K562 (cell line): Measurements from ENCODE around the gene HMBS. TPM values are rescaled to one million over a fixed set of nuclear protein-coding genes. Genes with fewer than 3 reads are reported as not detected.

Experiments
- ATAC-seq: fragments of 200-7000 bp; cut with Tn5 transposase; 3 replicates; pipeline ENCODE4 v1.9.1; 2020; ENCODE audit warnings: moderate library complexity
- BruUV-seq: library from RNA; stranded (reverse); fragments of 400-500 nt; replicated peaks from 2 replicates; lab custom pipeline; 2021; lab: Mats Ljungman, UMichigan
- CTCF ChIA-PET: fragments of 300-600 bp; formaldehyde crosslinking; extraction: SDS; loops from one replicate; lab custom pipeline; 2021; ENCODE audit warnings: low intra/inter-chr PET ratio; lab: Yijun Ruan, JAX
- POLR2A ChIA-PET: fragments of 300-600, 350-650 bp; sonication (Branson Sonifier 250); formaldehyde crosslinking; extraction: SDS; loops from one replicate; lab custom pipeline; 2021; ENCODE audit warnings: antibody characterized with exemption, inconsistent platforms; lab: Yijun Ruan, JAX
- DNase-seq, 4 experiments: peaks; one replicate each; pipeline versions ENCODE4 v3.0.0 to v3.0.0-alpha.2; 2011 to 2018; ENCODE audit warnings: low spot score in 3 of 4, mixed read lengths in 3 of 4; ENCODE audit errors: extremely low read depth in 1 of 4
- FAIRE-seq: peaks from 2 replicates; lab custom pipeline; 2011; peaks lifted over from hg19 to GRCh38; lab: Jason Lieb, UNC
- H2AFZ ChIP-seq: 2 replicates; pipeline ENCODE4 v1.6.0; 2011; ENCODE audit warnings: low read depth, low read length, control low read depth, inconsistent platforms
- H3K27ac ChIP-seq: fragments of 200-600 bp; 3 replicates; pipeline ENCODE4 v1.8.0; 2011; ENCODE audit warnings: low read depth, mild to moderate bottlenecking, control low read depth, inconsistent platforms, low read length, moderate library complexity, mixed read lengths; ENCODE audit errors: extremely low read depth
- H3K27me3 ChIP-seq, 2 experiments: fragments of 300-600 bp in 1 of 2; 2 replicates in 1 of 2; 3 replicates in 1 of 2; pipeline versions ENCODE4 v1.6.0 to v1.8.0; 2011; ENCODE audit warnings: inconsistent platforms in 2 of 2, low read length in 2 of 2, mild to moderate bottlenecking in 1 of 2, mixed read lengths in 1 of 2, moderate library complexity in 1 of 2; ENCODE audit not compliant: control insufficient read depth in 2 of 2, insufficient read depth in 2 of 2
- H3K36me3 ChIP-seq: fragments of 300-600 bp; 3 replicates; pipeline ENCODE4 v1.8.0; 2011; ENCODE audit warnings: mild to moderate bottlenecking, low read length, inconsistent platforms; ENCODE audit not compliant: control insufficient read depth, insufficient read depth
- H3K4me1 ChIP-seq, 2 experiments: fragments of 200-600 bp in 1 of 2; replicated peaks in 1 of 2; 2 replicates in 1 of 2; 3 replicates in 1 of 2; pipeline versions ENCODE4 v1.5.1 to v1.8.0; 2011; ENCODE audit warnings: inconsistent platforms in 2 of 2, low read length in 2 of 2, mild to moderate bottlenecking in 1 of 2, mixed read lengths in 1 of 2, moderate library complexity in 1 of 2; ENCODE audit not compliant: control insufficient read depth in 2 of 2, insufficient read depth in 2 of 2
- H3K4me2 ChIP-seq: 2 replicates; pipeline ENCODE4 v1.6.1; 2011; ENCODE audit warnings: low read length, control low read depth, inconsistent platforms, mixed read lengths; ENCODE audit not compliant: insufficient read depth
- H3K4me3 ChIP-seq: fragments of 200-600 bp; sonication (generic), shearing (Covaris generic); 2 replicates; pipeline ENCODE4 v1.5.1; 2016; ENCODE audit warnings: control low read depth, inconsistent platforms
- H3K79me2 ChIP-seq: fragments of 200-600 bp; 3 replicates; pipeline ENCODE4 v1.8.0; 2011; ENCODE audit warnings: low read length, inconsistent platforms; ENCODE audit not compliant: control insufficient read depth, insufficient read depth
- H3K9ac ChIP-seq, 2 experiments: 2 replicates each; pipeline versions ENCODE4 v1.6.0 to v1.6.1; 2011; ENCODE audit warnings: low read depth in 2 of 2, low read length in 2 of 2, control low read depth in 1 of 2, inconsistent platforms in 1 of 2, mild to moderate bottlenecking in 1 of 2, mixed read lengths in 1 of 2; ENCODE audit not compliant: insufficient read depth in 1 of 2
- H3K9me1 ChIP-seq: one replicate; pipeline ENCODE4 v1.6.0; 2011; ENCODE audit warnings: inconsistent platforms, mild to moderate bottlenecking, low read length, moderate library complexity; ENCODE audit not compliant: control insufficient read depth, insufficient read depth
- H3K9me3 ChIP-seq: replicated peaks from 2 replicates; pipeline ENCODE4 v1.5.1; 2011; ENCODE audit warnings: low read depth, low read length, inconsistent platforms; ENCODE audit not compliant: control insufficient read depth, insufficient read depth
- H4K20me1 ChIP-seq: replicated peaks from 2 replicates; pipeline ENCODE4 v1.6.1; 2011; ENCODE audit warnings: low read length, inconsistent platforms, mixed read lengths; ENCODE audit not compliant: control insufficient read depth, insufficient read depth
- E2F6 ChIP-seq, 2 experiments: IDR thresholded peaks; 2 replicates each; pipeline ENCODE4 v1.6.1; 2011; ENCODE audit warnings: borderline replicate concordance in 1 of 2, control low read depth in 1 of 2, low read depth in 1 of 2, low read length in 1 of 2, mild to moderate bottlenecking in 1 of 2, mixed read lengths in 1 of 2, moderate library complexity in 1 of 2; ENCODE audit not compliant: insufficient read depth in 1 of 2, insufficient read length in 1 of 2, poor library complexity in 1 of 2, severe bottlenecking in 1 of 2; ENCODE audit errors: extremely low read depth in 1 of 2
- MEF2A ChIP-seq: IDR thresholded peaks from 2 replicates; pipeline ENCODE4 v1.6.1; 2011; ENCODE audit warnings: low read depth, mild to moderate bottlenecking, low read length, moderate library complexity; ENCODE audit not compliant: control insufficient read depth
- MYNN ChIP-seq, 2 experiments: sonication (generic); formaldehyde crosslinking in 1 of 2; IDR thresholded peaks; 2 replicates each; pipeline versions ENCODE4 v1.5.0 to v1.6.1; 2016 to 2020; ENCODE audit warnings: antibody characterized with exemption in 1 of 2, missing genetic modification reagents in 1 of 2
- WGBS: fragments of 100-300 bp; shearing (Covaris generic); methylation state at CpG from one replicate; pipeline ENCODE4 v1.1.6; 2016; ENCODE audit warnings: low coverage, mixed read lengths; ENCODE audit not compliant: insufficient coverage; ENCODE audit errors: missing lambda C conversion rate; 5-methylcytosine and 5-hydroxymethylcytosine counted together
- in situ Hi-C: fragments of 300-500 bp; cut with MboI; formaldehyde crosslinking; loops from 4 replicates; pipeline ENCODE4 v1.15.0; 2018; ENCODE audit warnings: inconsistent platforms, mixed read lengths
- intact Hi-C: fragments of 100-400 bp; cut with micrococcal nuclease; formaldehyde crosslinking; loops from 2 replicates; pipeline ENCODE4 v1.14.2; 2022
- polyA plus RNA-seq, 8 experiments: library from polyadenylated mRNA; depleted of rRNA in 4 of 8; stranded (reverse) in 5 of 8; unstranded in 3 of 8; fragments of >200 nt; fragmentation: Nextera tagmentation in 2 of 8; fragmentation: Illumina TruSeq in 1 of 8; extraction: Ambion mirVana in 2 of 8; extraction: Trizol in 1 of 8; gene quantifications; 2 replicates each; pipeline versions ENCODE4 v1.2.1 to v1.2.3, GENCODE V29; 2011 to 2014; ENCODE audit warnings: inconsistent platforms in 1 of 8, missing spikeins in 1 of 8
- total RNA-seq, 7 experiments: library from RNA; depleted of rRNA in 6 of 7; stranded (reverse); fragments of >200 nt in 6 of 7; fragmentation: Illumina TruSeq in 2 of 7; extraction: Trizol in 2 of 7; gene quantifications; 2 replicates each; pipeline versions ENCODE4 v1.2.1 to v1.2.3, GENCODE V29; 2011 to 2021; ENCODE audit warnings: low replicate concordance in 1 of 7
- TF ChIP-seq, protein P1 (sequence below), 3 experiments: IDR thresholded peaks in 2 of 3; conservative IDR thresholded peaks in 1 of 3; 2 replicates each; pipeline ENCODE4 v1.5.1; 2011 to 2012; ENCODE audit warnings: low read length in 3 of 3, mild to moderate bottlenecking in 3 of 3, control low read depth in 2 of 3, improper control_type of control experiment in 1 of 3, inconsistent platforms in 1 of 3, low read depth in 1 of 3, mixed read lengths in 1 of 3, moderate library complexity in 1 of 3; ENCODE audit not compliant: insufficient read depth in 2 of 3
- TF ChIP-seq, protein P2 (sequence below): sonication (generic); formaldehyde crosslinking; IDR thresholded peaks from 2 replicates; pipeline ENCODE4 v1.8.1; 2023; ENCODE audit warnings: missing genetic modification reagents, mild to moderate bottlenecking, borderline replicate concordance

HMBS gene
- total and polyA plus RNA-seq, 9 of the 15 experiments (the other 6 are each of a cell fraction or from before 2014, with no cell fraction given) = 56.9 to 385 (median 286) TPM

- Histone ChIP-seq H3K4me3 (peak overlapping the region; percentile 79), H3K79me2 (peaks cover 31% of the 10 kb centered on the region), H3K36me3 (peaks cover 37% of the 10 kb centered on the region), H3K27me3 (no peaks in the 10 kb centered on the region), H3K4me1 (peaks cover 29 to 32% of the 10 kb centered on the region in 2 experiments), H3K9ac (peak overlapping the region; percentile 94 to 96), H3K9me1 (no peaks in the 10 kb centered on the region), H3K4me2 (peak overlapping the region; percentile 96), H3K27ac (peak overlapping the region; percentile 99), H3K9me3 (no peaks in the 10 kb centered on the region), H4K20me1 (no peaks in the 10 kb centered on the region), H2AFZ (peak overlapping the region; percentile 95)
- in situ Hi-C loops (loop anchor here (5.0 kb wide), 1 partner anchor 96 kb away; no protein-coding TSS in a partner anchor), intact Hi-C loops (loop anchor here (2.0 to 5.0 kb wide), 4 partner anchors 56 to 189 kb away; partner anchors contain the start of genes RPS25, SLC37A4 and TRAPPC4)
- ChIA-PET CTCF (interaction anchor here (0.7 to 1.4 kb wide), 2 partner anchors 96 to 221 kb away, joined by 3 to 5 read pairs; no protein-coding TSS in a partner anchor), POLR2A (interaction anchor here (0.6 to 1.7 kb wide), 8 partner anchors 7 to 226 kb away, joined by 3 to 11 read pairs (median 5); partner anchors contain the start of gene HMBS)
- 1% methylated on average over 25 of the region's 29 CpGs for WGBS
- ATAC-seq = peak; percentile 67
- BruUV-seq = TSS peak; percentile 58
- peak; percentile 49 to 68 (median 56) for DNase-seq
- FAIRE-seq = no peak
- TF ChIP-seq E2F6 (IDR thresholded peaks at IDR 0.05; ENCODE audit: borderline replicate concordance in 1 of 2, extremely low read depth in 1 of 2, insufficient read depth in 1 of 2, insufficient read length in 1 of 2, low read depth in 1 of 2, low read length in 1 of 2, poor library complexity in 1 of 2, severe bottlenecking in 1 of 2) (peak in 1 of 2 experiments; percentile 33), MEF2A (no peak), MYNN (IDR thresholded peaks at IDR 0.05) (no peak), MYNN (CRISPR knock-in tag; IDR thresholded peaks at IDR 0.05) (no peak)
- TF ChIP-seq, protein P1, sequence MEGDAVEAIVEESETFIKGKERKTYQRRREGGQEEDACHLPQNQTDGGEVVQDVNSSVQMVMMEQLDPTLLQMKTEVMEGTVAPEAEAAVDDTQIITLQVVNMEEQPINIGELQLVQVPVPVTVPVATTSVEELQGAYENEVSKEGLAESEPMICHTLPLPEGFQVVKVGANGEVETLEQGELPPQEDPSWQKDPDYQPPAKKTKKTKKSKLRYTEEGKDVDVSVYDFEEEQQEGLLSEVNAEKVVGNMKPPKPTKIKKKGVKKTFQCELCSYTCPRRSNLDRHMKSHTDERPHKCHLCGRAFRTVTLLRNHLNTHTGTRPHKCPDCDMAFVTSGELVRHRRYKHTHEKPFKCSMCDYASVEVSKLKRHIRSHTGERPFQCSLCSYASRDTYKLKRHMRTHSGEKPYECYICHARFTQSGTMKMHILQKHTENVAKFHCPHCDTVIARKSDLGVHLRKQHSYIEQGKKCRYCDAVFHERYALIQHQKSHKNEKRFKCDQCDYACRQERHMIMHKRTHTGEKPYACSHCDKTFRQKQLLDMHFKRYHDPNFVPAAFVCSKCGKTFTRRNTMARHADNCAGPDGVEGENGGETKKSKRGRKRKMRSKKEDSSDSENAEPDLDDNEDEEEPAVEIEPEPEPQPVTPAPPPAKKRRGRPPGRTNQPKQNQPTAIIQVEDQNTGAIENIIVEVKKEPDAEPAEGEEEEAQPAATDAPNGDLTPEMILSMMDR (IDR thresholded peaks at IDR 0.05 in 2 of 3, conservative IDR thresholded peaks at IDR 0.05 in 1 of 3; ENCODE audit: insufficient read depth in 2 of 3, low read depth in 1 of 3, low read length in 3 of 3) = peak in 2 of 3 experiments; percentile 5 to 10; a peak in 2 of 6 replicates
- TF ChIP-seq, protein P2, sequence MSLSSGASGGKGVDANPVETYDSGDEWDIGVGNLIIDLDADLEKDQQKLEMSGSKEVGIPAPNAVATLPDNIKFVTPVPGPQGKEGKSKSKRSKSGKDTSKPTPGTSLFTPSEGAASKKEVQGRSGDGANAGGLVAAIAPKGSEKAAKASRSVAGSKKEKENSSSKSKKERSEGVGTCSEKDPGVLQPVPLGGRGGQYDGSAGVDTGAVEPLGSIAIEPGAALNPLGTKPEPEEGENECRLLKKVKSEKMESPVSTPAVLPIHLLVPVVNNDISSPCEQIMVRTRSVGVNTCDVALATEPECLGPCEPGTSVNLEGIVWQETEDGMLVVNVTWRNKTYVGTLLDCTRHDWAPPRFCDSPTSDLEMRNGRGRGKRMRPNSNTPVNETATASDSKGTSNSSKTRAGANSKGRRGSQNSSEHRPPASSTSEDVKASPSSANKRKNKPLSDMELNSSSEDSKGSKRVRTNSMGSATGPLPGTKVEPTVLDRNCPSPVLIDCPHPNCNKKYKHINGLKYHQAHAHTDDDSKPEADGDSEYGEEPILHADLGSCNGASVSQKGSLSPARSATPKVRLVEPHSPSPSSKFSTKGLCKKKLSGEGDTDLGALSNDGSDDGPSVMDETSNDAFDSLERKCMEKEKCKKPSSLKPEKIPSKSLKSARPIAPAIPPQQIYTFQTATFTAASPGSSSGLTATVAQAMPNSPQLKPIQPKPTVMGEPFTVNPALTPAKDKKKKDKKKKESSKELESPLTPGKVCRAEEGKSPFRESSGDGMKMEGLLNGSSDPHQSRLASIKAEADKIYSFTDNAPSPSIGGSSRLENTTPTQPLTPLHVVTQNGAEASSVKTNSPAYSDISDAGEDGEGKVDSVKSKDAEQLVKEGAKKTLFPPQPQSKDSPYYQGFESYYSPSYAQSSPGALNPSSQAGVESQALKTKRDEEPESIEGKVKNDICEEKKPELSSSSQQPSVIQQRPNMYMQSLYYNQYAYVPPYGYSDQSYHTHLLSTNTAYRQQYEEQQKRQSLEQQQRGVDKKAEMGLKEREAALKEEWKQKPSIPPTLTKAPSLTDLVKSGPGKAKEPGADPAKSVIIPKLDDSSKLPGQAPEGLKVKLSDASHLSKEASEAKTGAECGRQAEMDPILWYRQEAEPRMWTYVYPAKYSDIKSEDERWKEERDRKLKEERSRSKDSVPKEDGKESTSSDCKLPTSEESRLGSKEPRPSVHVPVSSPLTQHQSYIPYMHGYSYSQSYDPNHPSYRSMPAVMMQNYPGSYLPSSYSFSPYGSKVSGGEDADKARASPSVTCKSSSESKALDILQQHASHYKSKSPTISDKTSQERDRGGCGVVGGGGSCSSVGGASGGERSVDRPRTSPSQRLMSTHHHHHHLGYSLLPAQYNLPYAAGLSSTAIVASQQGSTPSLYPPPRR (CRISPR knock-in tag) = 0 out of 2 replicates have a peak, but pooled peaks have one; percentile 68
Measured at GRCh38 chr11:119100994-119101758, 16.5 kb downstream of the HMBS start.
